Left renal cortex interstitium (tissue), 4 donors: ENCODE measurements around the gene ELK1. TPM values are rescaled to one million over a fixed set of nuclear protein-coding genes. Genes with fewer than 3 reads are reported as not detected.
"Not testable (repeated sequence)": the region's sequence is repeated elsewhere in the genome, so short reads cannot be mapped to it uniquely, and the experiment has no call there.

Experiments used
- DNase-seq, 4 donors: peaks; one replicate each; pipeline ENCODE4 v3.0.0-alpha.2; 2013; ENCODE audit warnings: low read depth in 4 of 4, low spot score in 2 of 4, missing footprints in 1 of 4
- polyA plus RNA-seq, 4 donors: library from polyadenylated mRNA; unstranded; fragments of 120-200 nt; gene quantifications; one replicate each; pipeline ENCODE4 v1.2.1, GENCODE V29; 2013; ENCODE audit not compliant: insufficient read length in 4 of 4

ELK1 gene, protein sequence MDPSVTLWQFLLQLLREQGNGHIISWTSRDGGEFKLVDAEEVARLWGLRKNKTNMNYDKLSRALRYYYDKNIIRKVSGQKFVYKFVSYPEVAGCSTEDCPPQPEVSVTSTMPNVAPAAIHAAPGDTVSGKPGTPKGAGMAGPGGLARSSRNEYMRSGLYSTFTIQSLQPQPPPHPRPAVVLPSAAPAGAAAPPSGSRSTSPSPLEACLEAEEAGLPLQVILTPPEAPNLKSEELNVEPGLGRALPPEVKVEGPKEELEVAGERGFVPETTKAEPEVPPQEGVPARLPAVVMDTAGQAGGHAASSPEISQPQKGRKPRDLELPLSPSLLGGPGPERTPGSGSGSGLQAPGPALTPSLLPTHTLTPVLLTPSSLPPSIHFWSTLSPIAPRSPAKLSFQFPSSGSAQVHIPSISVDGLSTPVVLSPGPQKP
- polyA plus RNA-seq, result 10 to 100 TPM; 25.8 to 36.8 (median 31.3) TPM

DNA sequence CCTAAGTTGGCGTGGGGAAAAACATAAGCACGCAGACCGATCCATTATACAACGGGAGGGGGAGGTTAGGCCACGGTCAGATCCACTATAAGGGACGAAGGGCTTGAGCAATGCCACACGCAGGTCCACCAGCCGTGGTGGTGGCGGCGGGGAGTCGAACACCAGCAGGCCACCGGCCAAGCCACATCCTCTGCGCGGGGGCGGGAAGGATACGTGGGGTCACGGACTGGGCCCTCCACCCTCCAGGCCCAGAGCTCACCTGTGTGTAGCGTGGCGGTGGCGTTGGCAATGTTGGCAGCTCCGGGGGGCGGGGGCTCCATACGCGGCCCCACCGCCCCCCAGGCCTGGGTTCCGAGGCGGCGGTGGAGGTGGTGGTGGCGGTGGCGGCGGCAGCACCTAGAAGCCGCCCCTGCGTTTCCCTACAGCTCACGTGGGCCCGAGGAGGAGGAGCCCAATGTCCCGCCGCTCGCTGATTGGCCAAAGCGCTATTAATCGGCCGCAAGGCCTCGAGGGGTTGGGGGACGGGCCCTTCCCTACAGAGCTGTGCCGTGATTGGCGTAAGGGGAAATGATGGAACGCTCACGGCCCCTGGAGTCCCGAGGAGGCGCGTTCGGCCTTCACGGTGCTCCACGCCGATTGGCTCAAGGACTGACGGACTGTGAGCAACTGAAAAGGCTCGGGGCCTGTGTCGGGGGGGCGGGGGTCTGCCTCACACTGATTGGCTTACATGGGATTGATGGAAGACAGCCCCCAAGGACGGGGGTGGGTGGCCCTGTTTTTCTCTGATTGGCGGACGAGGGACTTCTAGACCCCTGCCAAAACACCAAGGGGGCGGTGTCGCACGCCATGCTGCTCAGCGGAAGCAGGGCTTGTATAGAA is at the start of gene ELK1:
Gene ELK1 (minus strand): TSS at position 400 of the 879 bp plus-strand sequence. CDS start 9,122 bp downstream, outside the sequence.
- DNase-seq, result peak; percentile 74 to 92 (median 84)

- no peak for DNase-seq
Observed at GRCh38 chrX:47697181-47697580, 46.8 kb upstream of the ELK1 start.

- DNase-seq, result no peak
Observed at GRCh38 chrX:47690175-47690574, 39.8 kb upstream of the ELK1 start.

GRCh38 chrX:47687263-47687662 is 36.9 kb upstream of the ELK1 start:
- DNase-seq, result no peak

- DNase-seq, result no peak
Observed at GRCh38 chrX:47683829-47684205, 33.5 kb upstream of the ELK1 start.

DNA sequence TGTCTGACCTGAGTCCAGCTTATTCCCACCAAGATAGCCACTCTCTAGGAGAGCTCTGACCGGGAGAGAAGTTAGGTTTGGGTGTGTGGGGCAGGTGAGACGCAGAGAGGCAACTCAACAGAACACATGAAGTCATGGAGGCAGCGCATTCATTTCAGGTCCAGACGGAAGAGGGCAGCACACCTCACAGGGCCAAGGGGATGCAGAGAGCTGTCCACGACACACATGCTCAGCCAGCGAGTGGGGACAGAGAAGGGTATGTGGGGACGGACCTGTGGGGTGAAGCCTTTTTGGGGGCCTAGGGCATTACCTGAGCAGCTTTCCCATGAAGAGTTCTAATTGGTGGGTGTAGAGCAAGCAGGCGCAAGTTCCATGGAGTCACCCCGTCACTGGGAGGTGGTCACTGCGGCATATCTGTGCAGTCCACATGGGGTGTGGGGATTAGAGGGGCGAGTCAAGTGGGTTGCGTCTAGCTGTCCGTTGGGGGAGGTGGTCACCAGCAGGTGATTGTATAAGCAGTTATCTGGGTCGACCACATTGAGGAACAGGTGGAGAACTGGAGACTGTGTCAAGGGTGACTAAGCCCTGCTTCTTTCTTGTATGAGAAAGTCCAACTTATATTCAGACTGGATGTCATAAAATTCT is 32.9 kb upstream of the ELK1 start:
- no peak for DNase-seq

GRCh38 chrX:47675959-47676859 is 25.8 kb upstream of the ELK1 start:
- DNase-seq, result not testable (repeated sequence)

GRCh38 chrX:47674776-47675175 is 24.4 kb upstream of the ELK1 start:
- DNase-seq, result no peak

GRCh38 chrX:47665797-47666196 is 15.4 kb upstream of the ELK1 start:
- not testable (repeated sequence) for DNase-seq

DNA sequence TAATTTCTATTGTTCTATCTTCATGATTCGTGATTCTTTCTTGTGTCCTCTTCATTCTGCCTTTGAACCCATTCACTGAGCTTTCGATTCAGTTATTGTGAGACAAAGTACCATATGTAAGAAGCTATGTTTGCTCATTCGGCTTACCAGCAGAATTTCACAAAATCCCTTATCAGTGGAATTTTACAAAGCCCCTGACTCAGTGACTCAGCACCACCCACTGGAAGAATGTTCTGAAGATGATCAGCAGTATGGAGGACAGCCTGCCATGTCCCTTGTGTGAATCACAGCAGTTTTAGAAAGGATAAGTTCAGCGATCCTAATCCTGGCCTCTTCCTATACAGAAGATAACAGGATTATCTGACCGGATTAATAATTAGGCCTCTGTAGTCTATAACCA is 14.4 kb upstream of the ELK1 start:
- no peak for DNase-seq

DNA sequence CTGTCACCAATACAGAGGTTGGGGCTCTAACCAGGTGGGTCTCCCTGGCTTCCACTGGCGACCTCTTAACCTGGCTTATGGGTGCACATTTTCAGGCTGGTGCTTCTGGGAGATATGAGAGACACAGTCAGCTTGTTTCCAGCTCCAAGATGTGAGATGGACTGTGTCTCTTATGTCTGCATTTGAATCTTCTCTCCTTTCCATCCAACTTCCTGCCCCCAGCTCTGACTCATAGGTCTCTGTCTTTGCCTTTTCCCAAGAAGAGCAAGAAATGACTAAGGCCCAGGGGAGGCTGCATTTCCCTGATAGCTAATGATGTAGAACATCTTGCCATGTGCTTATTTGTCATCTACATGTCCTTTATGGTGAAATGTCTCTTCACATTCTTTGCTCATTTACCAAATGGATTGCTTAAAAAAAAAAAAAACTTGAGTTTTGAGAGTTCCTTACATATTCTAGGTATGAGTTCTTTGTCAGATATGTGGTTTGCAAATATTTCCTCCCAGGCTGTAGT is 11.8 kb upstream of the ELK1 start:
- DNase-seq, result no peak

DNA sequence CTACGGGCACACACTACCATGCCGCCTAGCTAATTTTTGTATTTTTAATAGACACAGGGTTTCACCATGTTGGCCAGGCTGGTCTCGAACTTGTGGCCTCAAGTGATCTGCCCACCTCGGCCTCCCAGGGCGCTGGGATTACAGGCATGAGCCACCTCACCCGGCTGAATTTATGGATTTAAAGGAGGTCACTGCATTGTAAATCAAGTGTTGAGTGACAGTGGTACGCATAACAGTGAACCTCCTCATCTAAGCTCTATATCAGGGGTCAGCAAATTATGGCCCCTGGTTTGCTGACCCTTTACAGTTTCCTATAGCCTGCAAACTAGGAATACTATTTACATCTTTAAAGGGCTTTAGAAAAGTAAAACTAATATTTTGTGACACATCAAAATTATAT is 11.2 kb upstream of the ELK1 start:
- no peak for DNase-seq

- no peak for DNase-seq
Observed at GRCh38 chrX:47659421-47659726, 9.0 kb upstream of the ELK1 start.

DNA sequence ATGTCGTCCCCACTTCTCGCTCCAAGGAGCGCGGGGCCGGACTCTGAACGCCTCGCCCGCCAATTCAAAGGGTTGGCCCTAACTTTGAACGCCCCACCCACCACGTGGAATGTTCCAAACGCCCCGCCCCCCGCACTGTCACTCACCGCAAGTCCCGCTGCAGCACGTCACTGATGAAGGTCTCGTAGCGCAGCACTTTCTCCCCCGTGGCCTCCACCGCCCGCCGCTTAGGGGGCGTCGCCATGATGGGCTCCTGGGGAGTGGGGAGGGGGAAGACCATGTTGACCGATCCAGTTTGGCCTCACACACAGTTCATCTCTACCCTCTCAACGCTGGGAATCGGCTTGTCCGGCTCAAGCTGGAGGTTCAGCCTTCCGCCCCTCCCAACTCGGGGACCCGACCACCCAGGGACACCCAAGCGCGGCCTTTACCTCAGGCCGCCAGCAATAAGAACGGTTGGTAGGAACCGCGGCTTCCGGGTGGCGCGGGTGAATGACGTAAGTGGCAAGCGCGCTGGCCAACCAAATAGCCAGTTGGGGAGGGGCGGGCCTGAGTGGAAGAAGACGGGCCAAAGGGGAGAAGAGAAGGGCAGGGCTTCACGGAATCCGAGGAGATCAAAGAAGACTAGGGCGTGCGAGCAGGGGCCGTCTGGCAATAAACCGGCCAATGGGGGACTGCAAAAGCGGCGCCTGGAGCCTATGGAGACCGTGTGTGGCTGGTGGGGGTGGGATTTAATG is 8.5 kb upstream of the ELK1 start, which contains the start of gene UXT:
Gene UXT (minus strand): TSS at position 497 of the 737 bp plus-strand sequence. CDS start 253 bp downstream, at position 244.
- DNase-seq, result peak; percentile 69 to 86 (median 78)

- DNase-seq, result no peak
Observed at GRCh38 chrX:47658301-47658683, 7.9 kb upstream of the ELK1 start.

GRCh38 chrX:47651043-47651905 is 911 bp upstream of the ELK1 start:
- DNase-seq, result peak in 1 of 4 donors; percentile 9

GRCh38 chrX:47649781-47650163 is 591 bp downstream of the ELK1 start:
- no peak for DNase-seq

- no peak for DNase-seq
Observed at GRCh38 chrX:47649271-47649670, 1.1 kb downstream of the ELK1 start.
